ENCODE measurements around the gene ADGRD1.

The ADGRD1 gene

GRCh38 chr12:131038961-131039950, 85.5 kb downstream of the ADGRD1 start:
- DNase-seq: no peak

GRCh38 chr12:131040491-131040890, 86.8 kb downstream of the ADGRD1 start:
- DNase-seq: no peak

- DNase-seq: no peak
Observed at GRCh38 chr12:131041216-131041967, 87.7 kb downstream of the ADGRD1 start.

- no peak for DNase-seq
Observed at GRCh38 chr12:131041968-131042833, 88.5 kb downstream of the ADGRD1 start.

- no peak for DNase-seq
Observed at GRCh38 chr12:131042834-131043245, 89.1 kb downstream of the ADGRD1 start.

GRCh38 chr12:131043401-131043871, 89.7 kb downstream of the ADGRD1 start:
- no peak for DNase-seq

GRCh38 chr12:131044136-131044535, 90.4 kb downstream of the ADGRD1 start:
- DNase-seq: no peak

- no peak for DNase-seq
Observed at GRCh38 chr12:131044760-131045381, 91.2 kb downstream of the ADGRD1 start.

GRCh38 chr12:131045705-131046460, 92.2 kb downstream of the ADGRD1 start:
- no peak for DNase-seq

- DNase-seq: no peak
Observed at GRCh38 chr12:131046813-131047788, 93.4 kb downstream of the ADGRD1 start.

GRCh38 chr12:131047789-131048610, 94.3 kb downstream of the ADGRD1 start:
- DNase-seq: no peak

- no peak for DNase-seq
Observed at GRCh38 chr12:131048611-131048990, 94.9 kb downstream of the ADGRD1 start.

- no peak for DNase-seq
Observed at GRCh38 chr12:131049002-131049401, 95.3 kb downstream of the ADGRD1 start.

GRCh38 chr12:131049549-131050339, 96.0 kb downstream of the ADGRD1 start:
- DNase-seq: no peak

- DNase-seq: no peak
Observed at GRCh38 chr12:131050463-131051154, 96.9 kb downstream of the ADGRD1 start.

GRCh38 chr12:131051155-131051473, 97.4 kb downstream of the ADGRD1 start:
- no peak for DNase-seq

Measured in nucleus accumbens (tissue), 56 donors.